Measurements from ENCODE around the gene PRXL2B.
"Not testable (repeated sequence)": the region's sequence is repeated elsewhere in the genome, so short reads cannot be mapped to it uniquely, and the experiment has no call there.

The PRXL2B gene

DNA sequence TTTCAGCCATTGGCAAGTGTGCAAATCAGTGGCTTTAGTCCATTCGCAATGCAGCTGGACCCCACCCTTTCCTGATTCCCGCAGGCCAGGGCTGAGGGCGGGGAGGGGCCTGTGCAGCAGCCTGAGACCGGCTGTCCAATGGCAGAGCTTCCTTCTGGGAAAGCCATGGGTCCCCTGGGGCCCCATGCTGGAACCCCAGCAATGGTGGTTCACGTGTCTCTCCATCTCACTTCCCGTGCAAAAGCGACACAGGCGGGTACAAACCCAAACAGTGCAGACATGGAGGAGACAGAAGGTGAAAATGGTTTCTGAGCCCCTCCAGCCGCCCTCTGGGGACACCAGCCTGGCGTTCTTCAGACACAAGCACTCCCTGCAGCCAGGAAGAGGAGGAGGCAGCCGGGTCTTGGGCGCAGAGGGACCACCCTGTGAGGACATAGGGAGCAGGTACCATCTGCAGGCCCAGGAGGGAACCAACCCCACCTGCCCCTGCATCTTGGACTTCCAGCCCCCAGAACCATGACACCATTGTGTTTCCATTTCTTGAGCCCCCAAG, 36.2 kb upstream of the PRXL2B start:
- in situ Hi-C loops (cut with HindIII; ENCODE audit: low sequenced_read_pairs): not testable (repeated sequence)

DNA sequence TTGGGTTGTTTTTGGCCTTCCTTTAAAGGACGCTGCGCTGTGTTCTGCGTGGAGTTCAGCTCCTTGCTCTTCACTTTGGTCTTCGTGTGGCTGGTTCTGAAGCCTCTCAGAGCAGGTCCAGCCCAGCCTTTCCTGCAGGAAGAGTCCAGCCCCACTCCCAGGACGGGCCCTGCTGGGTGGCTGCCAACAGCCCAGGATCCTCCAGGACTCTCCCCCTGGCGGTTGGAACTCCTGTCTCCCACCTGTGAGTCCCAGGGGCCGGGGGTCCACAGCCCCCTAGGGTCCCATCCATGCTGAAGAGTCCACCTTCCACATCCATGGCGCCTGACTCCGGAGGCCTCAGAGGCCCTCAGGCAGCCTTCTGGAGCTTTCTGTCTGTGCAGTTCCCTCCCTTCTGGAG, 35.0 kb upstream of the PRXL2B start:
- in situ Hi-C loops (cut with HindIII; ENCODE audit: low sequenced_read_pairs): not testable (repeated sequence)

GRCh38 chr1:2552189-2552588, 34.4 kb upstream of the PRXL2B start:
- in situ Hi-C loops (cut with HindIII; ENCODE audit: low sequenced_read_pairs): no loop called here

- in situ Hi-C loops (cut with HindIII; ENCODE audit: low sequenced_read_pairs): not testable (repeated sequence)
Observed at GRCh38 chr1:2553076-2553475, 33.5 kb upstream of the PRXL2B start.

DNA sequence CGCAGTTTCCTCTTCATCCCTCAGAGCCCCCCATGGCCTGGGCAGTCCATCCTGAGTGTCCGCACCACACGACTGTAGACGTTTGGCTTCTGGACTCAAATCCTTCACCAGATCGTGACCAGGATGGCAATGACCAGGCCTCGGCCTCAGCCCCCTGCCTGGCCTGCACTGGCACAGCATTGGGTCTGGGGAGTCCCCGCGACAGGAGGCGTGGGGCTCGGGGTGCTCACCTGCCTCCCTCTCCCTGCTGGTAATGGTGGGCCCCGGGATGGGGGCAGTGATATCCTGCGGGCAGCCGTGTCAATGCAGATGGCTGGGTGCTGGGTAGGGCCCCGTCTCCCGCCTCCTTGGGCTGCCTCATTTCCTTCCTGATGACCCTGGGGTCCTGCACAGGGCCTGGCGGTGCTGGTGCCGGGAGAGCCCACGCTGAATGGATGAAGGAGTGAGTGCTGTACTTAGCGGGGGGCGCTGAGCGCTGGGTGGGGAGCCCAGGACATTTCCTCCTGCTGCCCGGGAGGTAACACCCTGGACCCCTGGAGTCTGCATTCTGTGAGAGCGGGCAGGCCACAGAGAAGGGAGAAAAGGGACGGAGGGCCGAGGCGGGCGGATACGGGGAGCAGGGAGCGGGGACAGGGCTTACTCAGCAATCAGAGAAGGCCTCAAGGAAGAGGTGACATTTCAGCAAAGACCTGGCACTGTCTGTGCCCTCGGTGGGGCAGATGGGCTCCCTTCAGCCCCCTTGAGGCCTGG, 32.5 kb upstream of the PRXL2B start:
- in situ Hi-C loops (cut with HindIII; ENCODE audit: low sequenced_read_pairs): no loop called here

DNA sequence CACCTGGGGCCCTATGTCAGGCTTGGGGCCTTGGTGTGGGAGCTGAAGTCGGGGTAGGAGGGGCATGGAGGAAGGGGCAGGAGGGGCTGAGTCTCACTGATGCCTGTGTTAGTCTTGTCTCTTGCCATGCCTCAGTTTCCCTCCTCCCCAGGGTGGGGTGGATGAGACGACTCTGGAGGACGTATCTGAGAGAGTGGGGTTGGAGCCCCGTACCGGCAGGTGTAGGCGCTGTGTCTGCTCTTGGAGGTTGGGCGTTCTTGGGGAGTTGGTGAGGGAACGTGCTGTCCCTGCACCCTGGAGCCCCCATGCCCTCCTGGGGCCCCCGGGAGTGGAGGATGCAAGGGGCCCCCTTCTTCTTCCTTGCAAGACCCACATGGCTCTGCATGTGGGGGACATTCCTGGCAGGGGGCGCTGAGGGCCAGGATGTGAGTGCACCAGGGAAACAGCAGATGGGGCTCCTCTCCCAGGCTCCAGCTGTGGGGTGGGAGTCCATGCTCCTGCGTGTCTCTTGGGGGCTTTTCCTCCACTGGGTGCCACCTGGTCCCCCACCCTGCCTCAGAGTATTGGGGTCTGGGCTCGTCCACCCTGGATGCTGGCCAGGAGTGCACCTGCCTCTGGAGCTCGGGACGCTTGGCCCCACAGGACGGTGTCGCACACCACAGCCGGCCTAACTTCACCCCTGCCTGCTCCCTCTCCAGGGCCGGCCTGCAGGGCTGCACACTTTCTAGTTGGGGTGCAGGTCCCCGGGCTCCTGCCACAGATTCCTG, 31.8 kb upstream of the PRXL2B start:
- in situ Hi-C loops (cut with HindIII; ENCODE audit: low sequenced_read_pairs): no loop called here

- in situ Hi-C loops (cut with HindIII; ENCODE audit: low sequenced_read_pairs): no loop called here
Observed at GRCh38 chr1:2555634-2556276, 30.8 kb upstream of the PRXL2B start.

DNA sequence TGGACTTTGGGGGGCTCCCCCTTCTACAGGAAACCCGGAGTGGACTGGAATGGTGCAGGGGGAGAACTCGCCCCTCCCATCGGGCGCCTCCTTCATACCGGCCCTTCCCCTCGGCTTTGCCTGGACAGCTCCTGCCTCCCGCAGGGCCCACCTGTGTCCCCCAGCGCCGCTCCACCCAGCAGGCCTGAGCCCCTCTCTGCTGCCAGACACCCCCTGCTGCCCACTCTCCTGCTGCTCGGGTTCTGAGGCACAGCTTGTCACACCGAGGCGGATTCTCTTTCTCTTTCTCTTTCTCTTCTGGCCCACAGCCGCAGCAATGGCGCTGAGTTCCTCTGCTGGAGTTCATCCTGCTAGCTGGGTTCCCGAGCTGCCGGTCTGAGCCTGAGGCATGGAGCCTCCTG, 30.3 kb upstream of the PRXL2B start, which contains the start of gene TNFRSF14:
TNFRSF14 (plus strand) TSS at position 95 of the 401 bp plus-strand sequence; CDS start at position 389, 294 bp downstream.
- in situ Hi-C loops (cut with HindIII; ENCODE audit: low sequenced_read_pairs): no loop called here

GRCh38 chr1:2556678-2557481, 29.7 kb upstream of the PRXL2B start:
- in situ Hi-C loops (cut with HindIII; ENCODE audit: low sequenced_read_pairs): no loop called here

- in situ Hi-C loops (cut with HindIII; ENCODE audit: low sequenced_read_pairs): no loop called here
Observed at GRCh38 chr1:2557482-2558400, 28.8 kb upstream of the PRXL2B start.

- in situ Hi-C loops (cut with HindIII; ENCODE audit: low sequenced_read_pairs): no loop called here
Observed at GRCh38 chr1:2558420-2558819, 28.2 kb upstream of the PRXL2B start.

DNA sequence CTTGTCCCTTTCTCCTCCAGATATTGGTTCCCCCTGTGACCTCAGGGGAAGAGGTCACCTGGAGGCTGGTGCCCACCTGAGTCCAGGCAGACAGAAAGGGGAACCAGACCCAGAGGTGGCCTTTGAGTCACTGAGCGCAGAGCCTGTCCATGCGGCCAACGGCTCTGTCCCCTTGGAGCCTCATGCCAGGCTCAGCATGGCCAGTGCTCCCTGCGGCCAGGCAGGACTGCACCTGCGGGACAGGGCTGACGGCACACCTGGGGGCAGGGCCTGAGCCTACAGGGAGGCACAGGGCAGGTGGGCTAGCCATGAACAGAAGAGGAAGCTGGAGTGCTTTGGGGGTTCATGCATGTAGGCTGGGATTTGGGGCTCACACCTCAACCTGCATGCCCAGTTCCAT, 27.7 kb upstream of the PRXL2B start:
- in situ Hi-C loops (cut with HindIII; ENCODE audit: low sequenced_read_pairs): no loop called here

- in situ Hi-C loops (cut with HindIII; ENCODE audit: low sequenced_read_pairs): no loop called here
Observed at GRCh38 chr1:2559509-2560298, 26.9 kb upstream of the PRXL2B start.

- in situ Hi-C loops (cut with HindIII; ENCODE audit: low sequenced_read_pairs): no loop called here
Observed at GRCh38 chr1:2560299-2561073, 26.1 kb upstream of the PRXL2B start.

DNA sequence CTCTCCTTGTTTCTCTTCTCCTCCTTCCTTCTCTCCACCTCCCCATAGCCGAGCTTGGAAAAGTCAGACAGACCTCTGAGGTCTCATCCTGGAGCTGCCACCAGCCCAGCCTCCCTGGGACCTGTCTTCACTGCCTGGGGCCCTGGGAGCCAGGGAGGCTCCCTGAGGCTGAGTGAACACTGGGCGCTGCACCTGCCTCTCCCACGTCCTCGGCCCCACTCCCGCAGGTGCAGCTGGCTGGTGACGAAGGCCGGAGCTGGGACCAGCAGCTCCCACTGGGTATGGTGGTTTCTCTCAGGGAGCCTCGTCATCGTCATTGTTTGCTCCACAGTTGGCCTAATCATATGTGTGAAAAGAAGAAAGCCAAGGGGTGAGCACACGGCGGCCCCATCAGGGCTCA, 25.1 kb upstream of the PRXL2B start:
- in situ Hi-C loops (cut with HindIII; ENCODE audit: low sequenced_read_pairs): no loop called here

GRCh38 chr1:2561898-2562895, 24.4 kb upstream of the PRXL2B start:
- in situ Hi-C loops (cut with HindIII; ENCODE audit: low sequenced_read_pairs): no loop called here

DNA sequence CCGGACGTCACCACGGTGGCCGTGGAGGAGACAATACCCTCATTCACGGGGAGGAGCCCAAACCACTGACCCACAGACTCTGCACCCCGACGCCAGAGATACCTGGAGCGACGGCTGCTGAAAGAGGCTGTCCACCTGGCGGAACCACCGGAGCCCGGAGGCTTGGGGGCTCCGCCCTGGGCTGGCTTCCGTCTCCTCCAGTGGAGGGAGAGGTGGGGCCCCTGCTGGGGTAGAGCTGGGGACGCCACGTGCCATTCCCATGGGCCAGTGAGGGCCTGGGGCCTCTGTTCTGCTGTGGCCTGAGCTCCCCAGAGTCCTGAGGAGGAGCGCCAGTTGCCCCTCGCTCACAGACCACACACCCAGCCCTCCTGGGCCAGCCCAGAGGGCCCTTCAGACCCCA, 23.4 kb upstream of the PRXL2B start:
- in situ Hi-C loops (cut with HindIII; ENCODE audit: low sequenced_read_pairs): no loop called here
